Measurements from ENCODE around the gene ASXL1. TPM values are rescaled to one million over a fixed set of nuclear protein-coding genes. Genes with fewer than 3 reads are reported as not detected.

ASXL1 gene
- total and polyA plus RNA-seq, 10 of the 15 experiments (the other 5 are each of a cell fraction or from before 2014, with no cell fraction given): 11.0 to 87.6 (median 56.8) TPM

GRCh38 chr20:32358883-32359632, 927 bp downstream of the ASXL1 start (continued):
- TF ChIP-seq EED (IDR thresholded peaks at IDR 0.05; ENCODE audit: low read depth) (peak; percentile 29), BRCA1 (IDR thresholded peaks at IDR 0.05; ENCODE audit: low read depth, low read length) (no peak), PBX3 (IDR thresholded peaks at IDR 0.05; ENCODE audit: insufficient replicate concordance, low read depth, low read length) (no peak), MXI1 (IDR thresholded peaks at IDR 0.05; ENCODE audit: low read depth, low read length) (no peak), SRF (IDR thresholded peaks at IDR 0.05; ENCODE audit: low read depth in 2 of 2, low read length in 2 of 2) (no peak), HDGF (IDR thresholded peaks at IDR 0.05) (no peak), NKRF (conservative IDR thresholded peaks at IDR 0.05) (no peak), GATAD2B (conservative IDR thresholded peaks at IDR 0.05; ENCODE audit: low read depth) (peak; percentile 64; the same call in 1 of the 2 replicates), PML (IDR thresholded peaks at IDR 0.05; ENCODE audit: low read length) (0 out of 2 replicates have a peak, but pooled peaks have one; percentile 38), NFXL1 (IDR thresholded peaks at IDR 0.05; ENCODE audit: borderline replicate concordance) (no peak), MTA2 (IDR thresholded peaks at IDR 0.05; ENCODE audit: low read depth) (peak; percentile 25; the same call in 1 of the 2 replicates), FOXK2 (IDR thresholded peaks at IDR 0.05) (no peak), MAX (IDR thresholded peaks at IDR 0.05; ENCODE audit: low read depth, low read length) (0 out of 2 replicates have a peak, but pooled peaks have one; percentile 45), NR2C2 (IDR thresholded peaks at IDR 0.05; ENCODE audit: borderline replicate concordance, control insufficient read depth, insufficient read length, low read depth) (no peak), ZBTB11 (CRISPR knock-in tag; IDR thresholded peaks at IDR 0.05) (no peak), ZNF24 (IDR thresholded peaks at IDR 0.05) (no peak), ZZZ3 (IDR thresholded peaks at IDR 0.05; ENCODE audit: control insufficient read depth, insufficient read length, low read depth) (no peak), YY1 (IDR thresholded peaks at IDR 0.05; ENCODE audit: low read depth, low read length) (no peak), TCF7 (IDR thresholded peaks at IDR 0.05; ENCODE audit: borderline replicate concordance) (no peak), RELB (IDR thresholded peaks at IDR 0.05; ENCODE audit: low read depth) (peak; percentile 45; the same call in 1 of the 2 replicates), WRNIP1 (IDR thresholded peaks at IDR 0.05; ENCODE audit: borderline replicate concordance, low read depth, low read length) (no peak), RAD21 (IDR thresholded peaks at IDR 0.05; ENCODE audit: insufficient read depth, low read depth, low read length) (no peak), ZSCAN29 (IDR thresholded peaks at IDR 0.05) (no peak)
